ENCODE measurements around the gene HYPK.

DNA sequence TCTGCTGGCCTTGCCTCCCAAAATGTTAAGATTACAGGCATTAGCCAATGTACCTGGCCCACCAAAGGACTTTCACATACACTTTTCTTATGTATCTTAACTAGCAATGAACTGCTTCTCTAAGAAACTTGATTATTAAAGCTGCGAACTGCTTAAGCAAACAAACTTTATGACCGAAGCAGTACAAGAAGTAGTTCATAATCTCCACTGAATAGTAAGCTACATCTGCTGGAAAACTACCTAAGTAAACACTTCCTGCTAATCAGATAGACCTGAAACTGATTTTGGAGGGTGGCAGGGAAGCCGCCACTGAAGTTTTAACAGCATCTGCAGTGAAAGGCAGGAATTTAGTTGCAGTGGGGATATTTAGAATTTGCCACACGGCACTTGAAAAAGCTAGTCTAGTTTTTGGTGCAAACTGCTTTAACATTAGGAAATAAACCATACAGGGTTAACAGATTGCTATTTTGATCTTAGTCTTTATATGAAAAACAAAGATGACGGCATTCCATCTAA is 8.1 kb downstream of the HYPK start:
- TF ChIP-seq EZH2phosphoT487 (IDR thresholded peaks at IDR 0.05; ENCODE audit: borderline replicate concordance, low read length) = no peak
- TF ChIP-seq, protein P1, sequence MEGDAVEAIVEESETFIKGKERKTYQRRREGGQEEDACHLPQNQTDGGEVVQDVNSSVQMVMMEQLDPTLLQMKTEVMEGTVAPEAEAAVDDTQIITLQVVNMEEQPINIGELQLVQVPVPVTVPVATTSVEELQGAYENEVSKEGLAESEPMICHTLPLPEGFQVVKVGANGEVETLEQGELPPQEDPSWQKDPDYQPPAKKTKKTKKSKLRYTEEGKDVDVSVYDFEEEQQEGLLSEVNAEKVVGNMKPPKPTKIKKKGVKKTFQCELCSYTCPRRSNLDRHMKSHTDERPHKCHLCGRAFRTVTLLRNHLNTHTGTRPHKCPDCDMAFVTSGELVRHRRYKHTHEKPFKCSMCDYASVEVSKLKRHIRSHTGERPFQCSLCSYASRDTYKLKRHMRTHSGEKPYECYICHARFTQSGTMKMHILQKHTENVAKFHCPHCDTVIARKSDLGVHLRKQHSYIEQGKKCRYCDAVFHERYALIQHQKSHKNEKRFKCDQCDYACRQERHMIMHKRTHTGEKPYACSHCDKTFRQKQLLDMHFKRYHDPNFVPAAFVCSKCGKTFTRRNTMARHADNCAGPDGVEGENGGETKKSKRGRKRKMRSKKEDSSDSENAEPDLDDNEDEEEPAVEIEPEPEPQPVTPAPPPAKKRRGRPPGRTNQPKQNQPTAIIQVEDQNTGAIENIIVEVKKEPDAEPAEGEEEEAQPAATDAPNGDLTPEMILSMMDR (conservative IDR thresholded peaks at IDR 0.05; ENCODE audit: low read depth, low read length) = no peak
